Activated CD4-positive, CD25-positive, alpha-beta regulatory T cell treated with anti-CD3 and anti-CD28 coated beads, Interleukin-2, amount 50 U/mL, for 24 hours (primary cell): ENCODE results near the gene PLEKHG1.
A peak's percentile ranks its signal among the peaks of the same experiment; 100 is the strongest.

ENCODE experiments used
- ATAC-seq, 2 donors: fragments of 150-1000 bp; cut with Tn5 transposase; one replicate each; pipeline ENCODE4 v1.10.0; 2021; ENCODE audit warnings: mild to moderate bottlenecking in 1 of 2, moderate library complexity in 1 of 2

The PLEKHG1 gene

DNA sequence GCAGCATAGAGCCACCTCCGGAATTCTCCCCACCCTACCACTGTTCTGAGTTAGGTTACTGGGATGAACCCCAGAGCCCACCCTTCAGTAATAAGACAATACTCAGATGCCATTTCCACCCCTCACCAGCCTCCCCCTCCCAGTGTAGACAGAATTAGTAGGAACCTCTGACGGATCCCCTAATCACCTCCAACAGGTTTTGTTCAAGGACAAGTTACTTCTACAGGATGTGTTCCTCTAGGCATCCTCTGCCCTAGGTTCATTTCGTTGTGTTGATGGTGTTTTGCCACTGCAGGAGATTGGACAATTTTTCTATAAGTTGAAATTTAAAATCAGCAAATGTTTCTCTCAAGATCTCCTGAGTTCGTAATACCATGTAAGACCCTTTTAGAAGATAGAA is 22.8 kb downstream of the PLEKHG1 start:
- no peak for ATAC-seq

DNA sequence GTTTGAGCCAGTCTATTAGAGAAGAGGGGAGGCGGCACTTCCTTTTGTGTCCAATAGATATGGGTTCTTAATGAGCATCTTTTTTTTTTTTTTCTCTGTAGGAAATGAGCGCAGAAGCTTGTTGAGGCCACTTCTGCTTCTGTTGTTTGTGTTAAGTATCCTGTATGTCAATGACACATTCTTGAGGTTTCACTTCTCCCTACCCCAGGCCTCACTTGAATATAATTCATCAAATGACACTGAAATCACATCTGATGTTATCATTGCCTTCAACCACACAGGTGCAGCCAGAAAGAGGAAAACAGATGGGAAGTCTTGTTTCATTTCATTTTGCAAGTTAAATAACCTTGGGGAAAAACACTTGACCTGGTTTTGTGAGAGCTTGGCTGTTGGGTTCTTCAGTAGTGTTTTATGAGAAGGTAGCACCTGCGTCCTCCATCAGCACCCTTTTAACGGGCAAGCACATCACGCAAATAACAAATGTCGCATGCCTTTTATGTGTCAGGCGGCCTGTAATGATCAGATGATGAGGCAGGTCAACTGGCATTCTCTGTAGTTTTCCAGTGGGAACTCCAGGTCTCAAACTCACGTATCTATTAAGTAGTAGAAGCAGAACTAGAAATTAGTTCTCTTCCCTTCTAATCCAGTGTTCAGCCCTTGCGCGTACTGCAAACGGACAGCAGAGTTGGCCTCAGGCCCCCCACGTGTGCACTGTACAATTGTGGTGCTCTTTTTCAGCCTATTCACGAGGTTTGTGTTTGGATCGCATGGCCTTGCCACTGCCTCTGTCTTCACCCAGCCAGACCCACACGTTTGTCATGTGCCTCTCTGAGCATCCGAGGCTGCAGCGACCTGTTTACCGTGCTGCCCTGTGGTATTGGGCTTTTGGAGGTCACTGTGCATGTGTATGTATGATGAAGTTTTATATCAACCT is 23.5 kb downstream of the PLEKHG1 start:
- ATAC-seq = peak; percentile 56 to 74

DNA sequence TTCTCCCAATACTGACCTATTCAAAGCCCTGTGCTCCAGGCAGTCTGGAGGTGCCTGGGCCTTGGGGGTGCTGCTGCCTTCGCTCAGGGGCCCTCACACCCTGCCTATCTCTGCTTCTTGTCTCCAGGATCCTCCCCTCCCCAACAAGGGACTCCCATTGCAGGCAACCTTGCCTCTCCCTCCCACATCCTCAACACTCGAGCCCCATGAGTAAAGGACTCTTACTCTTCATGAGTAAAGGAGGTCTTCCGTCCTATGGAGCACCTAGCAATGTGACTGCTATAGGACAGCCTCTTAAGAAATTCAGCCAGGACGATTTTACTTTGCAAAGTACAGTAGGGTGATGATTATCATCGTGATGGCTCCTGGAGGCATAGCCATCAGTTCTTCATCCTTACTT is 24.5 kb downstream of the PLEKHG1 start:
- no peak for ATAC-seq

DNA sequence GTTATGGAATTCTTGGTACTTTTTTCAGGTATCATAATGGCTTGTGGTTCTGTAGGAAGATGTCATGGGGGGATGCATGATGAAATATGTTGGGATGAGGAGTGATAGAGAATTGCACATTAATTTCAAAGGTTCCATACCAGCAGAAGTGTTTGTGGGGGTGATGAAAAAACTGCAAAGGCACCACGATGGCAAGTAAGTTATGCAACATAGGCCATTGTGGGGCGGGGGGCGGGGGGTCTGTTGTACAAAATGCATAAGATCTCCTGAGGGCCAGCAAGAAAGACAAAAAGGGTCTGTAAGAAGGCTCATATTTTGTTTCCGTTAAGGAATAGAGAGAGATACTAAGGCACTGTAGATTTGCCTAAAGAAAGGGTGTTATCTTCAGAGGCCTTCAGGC is 26.2 kb downstream of the PLEKHG1 start:
- ATAC-seq = no peak

- no peak for ATAC-seq
Observed at GRCh38 chr6:150627154-150627553, 27.5 kb downstream of the PLEKHG1 start.

- ATAC-seq = no peak
Observed at GRCh38 chr6:150627585-150628025, 27.9 kb downstream of the PLEKHG1 start.

DNA sequence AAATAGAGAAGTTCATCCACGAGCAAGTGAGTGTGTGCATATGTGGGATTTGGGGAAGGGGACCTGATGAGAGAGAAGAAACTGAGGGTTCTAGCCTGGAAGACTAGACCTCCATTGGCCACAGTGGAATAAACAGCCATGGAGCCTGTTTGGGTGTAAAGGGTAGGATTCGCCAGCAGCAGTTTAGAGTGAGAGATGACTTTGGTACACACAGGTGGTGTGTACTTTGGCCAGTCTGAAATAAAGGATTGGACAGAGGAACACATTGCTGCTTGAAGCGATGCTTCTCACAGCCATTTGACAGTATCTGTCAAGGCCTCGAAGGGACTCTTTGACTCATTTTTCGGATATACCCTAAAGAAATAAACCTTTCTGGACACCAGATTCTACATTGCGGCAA is 29.2 kb downstream of the PLEKHG1 start:
- no peak for ATAC-seq

- ATAC-seq = peak; percentile 42 to 45
Observed at GRCh38 chr6:150631283-150631983, 31.7 kb downstream of the PLEKHG1 start.

DNA sequence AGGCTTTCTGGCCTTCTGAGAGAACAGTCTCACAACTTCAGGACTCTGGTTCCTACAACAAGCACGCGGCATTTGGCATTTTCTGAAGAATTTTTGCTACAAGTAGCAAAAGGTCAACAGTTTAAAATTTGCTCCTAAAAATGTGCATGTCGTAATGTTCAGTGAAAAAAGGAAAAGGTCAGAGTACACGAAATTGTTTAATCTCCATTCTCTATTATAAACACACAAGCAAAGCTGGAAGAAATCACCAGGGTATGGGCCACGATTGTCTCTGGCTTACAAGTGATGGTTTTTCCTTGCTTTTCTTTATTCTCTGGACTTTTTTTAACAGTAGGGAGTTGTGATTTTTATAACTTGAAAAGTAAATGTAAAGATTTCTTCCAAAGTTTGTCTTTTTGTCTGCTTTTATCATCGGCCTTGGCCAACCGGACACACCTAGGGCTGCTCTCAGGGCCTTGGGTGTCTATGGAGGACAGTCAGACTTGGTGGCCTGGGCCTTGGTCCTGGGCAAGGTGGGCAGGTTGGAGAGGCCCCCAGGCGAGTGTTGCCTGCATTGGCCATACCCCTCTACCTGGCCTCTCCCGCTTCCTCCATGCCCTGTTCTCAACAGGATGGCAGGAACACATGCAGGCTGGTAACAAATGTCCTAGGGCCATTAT is 32.4 kb downstream of the PLEKHG1 start:
- ATAC-seq = no peak

- peak; percentile 59 to 70 for ATAC-seq
Observed at GRCh38 chr6:150632785-150633485, 33.2 kb downstream of the PLEKHG1 start.

- ATAC-seq = peak; percentile 21 to 41
Observed at GRCh38 chr6:150633486-150633834, 33.8 kb downstream of the PLEKHG1 start.

DNA sequence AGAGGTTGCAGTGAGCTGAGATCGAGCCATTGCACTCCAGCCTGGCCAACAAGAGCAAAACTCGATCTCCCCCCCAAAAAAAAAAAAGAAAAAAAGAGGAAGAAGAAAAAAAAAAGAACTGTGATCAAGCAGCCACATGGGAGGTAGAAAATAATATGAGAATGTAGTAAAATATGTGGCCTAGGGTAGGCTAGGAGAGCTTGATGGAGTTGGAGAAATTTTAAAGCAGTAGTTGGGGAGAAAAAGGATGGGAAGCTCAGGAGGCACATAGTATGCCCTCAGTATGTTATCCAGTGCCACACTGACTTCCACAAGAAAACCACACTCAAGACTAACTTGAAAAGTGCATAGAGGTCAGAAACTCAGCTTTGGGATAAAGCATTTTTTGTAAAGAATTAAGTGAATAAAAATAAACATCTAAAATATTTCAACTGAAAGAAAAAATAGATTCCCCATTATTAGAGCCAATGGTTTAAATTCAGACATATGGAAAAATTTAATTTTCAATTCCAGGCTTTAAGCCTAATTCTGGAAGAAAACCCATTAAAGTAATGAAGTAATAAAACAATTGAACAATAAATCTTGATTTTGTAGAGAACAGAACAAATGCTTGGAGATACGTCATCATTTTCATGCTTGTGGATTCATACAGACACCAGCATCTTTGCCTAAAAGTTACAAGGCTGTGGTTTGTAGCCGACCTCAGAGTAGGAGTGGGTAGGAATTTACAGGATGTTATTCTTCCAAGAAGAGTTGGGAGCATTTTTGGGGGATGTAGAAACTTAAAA is 34.7 kb downstream of the PLEKHG1 start:
- ATAC-seq = no peak

- no peak for ATAC-seq
Observed at GRCh38 chr6:150634964-150635292, 35.2 kb downstream of the PLEKHG1 start.

GRCh38 chr6:150635906-150636514 is 36.3 kb downstream of the PLEKHG1 start:
- no peak for ATAC-seq

DNA sequence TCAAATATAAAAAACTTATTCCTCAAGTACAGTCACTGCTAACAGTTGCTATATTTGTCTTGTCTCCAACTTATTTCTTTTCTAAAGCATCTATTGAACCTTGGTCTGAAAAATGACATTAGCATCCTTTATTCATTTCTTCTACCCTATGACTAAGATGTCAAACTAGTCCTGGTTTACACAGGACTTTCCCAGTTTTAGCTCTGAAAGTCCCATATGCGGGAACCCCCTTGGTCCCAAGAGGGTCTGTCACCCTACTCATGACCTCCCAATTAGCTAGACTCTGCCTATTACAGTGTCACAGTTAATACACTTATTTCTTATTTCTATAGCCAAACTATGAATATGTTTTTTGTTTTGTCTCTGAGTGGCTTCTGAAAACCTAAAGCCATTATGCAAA is 37.1 kb downstream of the PLEKHG1 start:
- ATAC-seq = peak in 1 of 2 donors; percentile 26

DNA sequence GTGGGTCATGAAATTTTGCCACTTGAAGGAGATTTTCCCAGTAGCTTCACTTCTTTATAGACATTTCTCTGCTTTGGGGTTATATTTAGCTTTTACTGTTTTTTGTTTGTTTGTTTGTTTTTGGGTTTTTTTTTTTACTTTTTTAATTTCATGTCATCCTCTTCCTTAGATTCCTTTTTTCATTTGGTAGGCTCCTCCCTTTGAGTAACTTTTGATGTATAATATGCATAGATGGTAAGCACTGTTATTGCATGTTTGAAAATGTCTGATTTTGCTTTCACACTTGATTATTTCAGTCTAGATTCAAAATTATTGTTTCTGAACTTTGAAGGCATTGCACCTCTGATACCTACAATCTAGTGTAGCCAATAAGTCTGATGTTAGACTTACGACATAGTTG is 37.6 kb downstream of the PLEKHG1 start:
- no peak for ATAC-seq

GRCh38 chr6:150638267-150638666 is 38.6 kb downstream of the PLEKHG1 start:
- no peak for ATAC-seq

DNA sequence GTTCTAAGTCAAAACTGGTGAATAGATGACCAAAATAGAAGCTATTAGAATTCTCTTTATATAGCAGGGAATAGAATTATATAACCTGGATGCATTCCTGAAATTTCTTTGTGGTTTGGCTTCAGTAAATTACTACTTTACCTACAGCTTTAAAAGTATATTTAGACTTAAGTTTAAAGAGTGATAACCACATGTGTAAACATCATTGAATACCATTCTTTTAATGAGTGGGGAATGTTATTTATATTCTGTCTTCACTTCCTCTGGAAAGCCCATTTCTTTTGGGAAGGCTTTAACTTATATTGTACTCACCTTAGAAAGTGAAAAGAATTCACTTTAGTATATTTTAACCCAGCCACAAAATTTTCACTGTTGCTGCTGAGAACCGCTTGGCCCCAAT is 39.1 kb downstream of the PLEKHG1 start:
- no peak for ATAC-seq

GRCh38 chr6:150639823-150640331 is 40.2 kb downstream of the PLEKHG1 start:
- no peak for ATAC-seq

GRCh38 chr6:150640556-150641209 is 41.0 kb downstream of the PLEKHG1 start:
- ATAC-seq = no peak
